GM12878 (cell line): ENCODE data around the gene RASL10A. TPM values are rescaled to one million over a fixed set of nuclear protein-coding genes. Genes with fewer than 3 reads are reported as not detected.
A peak's percentile ranks its signal among the peaks of the same experiment; 100 is the strongest.

ENCODE experiments used
- ATAC-seq: fragments of 200-7000 bp; cut with Tn5 transposase; 3 replicates; pipeline ENCODE4 v1.9.1; 2020; ENCODE audit warnings: mild to moderate bottlenecking, moderate library complexity
- BruUV-seq: library from RNA; stranded (reverse); fragments of 400-500 nt; replicated peaks from 2 replicates; lab custom pipeline; 2021; lab: Mats Ljungman, UMichigan
- CTCF ChIA-PET: fragments of 300-600 bp; sonication (Branson Sonifier 250); formaldehyde crosslinking; extraction: SDS; loops from one replicate; lab custom pipeline; 2021; ENCODE audit warnings: inconsistent platforms; lab: Yijun Ruan, JAX
- POLR2A ChIA-PET: fragments of 350-600 bp; formaldehyde crosslinking; extraction: SDS; loops from one replicate; lab custom pipeline; 2021; ENCODE audit warnings: inconsistent platforms; lab: Charles Lee
- RAD21 ChIA-PET: fragments of 300-600 bp; sonication (Branson Sonifier 250); formaldehyde crosslinking; loops from one replicate; lab custom pipeline; 2023; ENCODE audit warnings: antibody characterized with exemption; ENCODE audit not compliant: unreplicated experiment; lab: Charles Lee
- SMC1A ChIA-PET: fragments of 300-600 bp; sonication (Branson Sonifier 250); formaldehyde crosslinking; loops from one replicate; lab custom pipeline; 2023; ENCODE audit not compliant: unreplicated experiment, uncharacterized antibody; lab: Charles Lee
- DNase-seq: peaks from one replicate; pipeline ENCODE4 v3.0.0-alpha.2; 2011; ENCODE audit warnings: low read depth, low spot score
- FAIRE-seq: peaks from 3 replicates; lab custom pipeline; 2011; peaks lifted over from hg19 to GRCh38; lab: Jason Lieb, UNC
- H2AFZ ChIP-seq: 2 replicates; pipeline ENCODE4 v1.6.0; 2011; ENCODE audit warnings: low read depth, low read length, control low read depth; ENCODE audit not compliant: control insufficient read depth
- H3K27ac ChIP-seq: 2 replicates; pipeline ENCODE4 v1.5.1; 2011; ENCODE audit warnings: control low read depth; ENCODE audit not compliant: control insufficient read depth, insufficient read depth
- H3K27me3 ChIP-seq, 2 experiments: replicated peaks in 1 of 2; 2 replicates each; pipeline versions ENCODE4 v1.6.0 to v1.6.1; 2011; ENCODE audit warnings: low read length in 1 of 2; ENCODE audit not compliant: control insufficient read depth in 2 of 2, insufficient read depth in 2 of 2
- H3K36me3 ChIP-seq, 2 experiments: 2 replicates each; pipeline ENCODE4 v1.5.1; 2011; ENCODE audit warnings: low read length in 1 of 2; ENCODE audit not compliant: control insufficient read depth in 2 of 2, insufficient read depth in 2 of 2
- H3K4me1 ChIP-seq: 2 replicates; pipeline ENCODE4 v1.6.1; 2011; ENCODE audit warnings: mild to moderate bottlenecking, low read length, moderate library complexity, mixed read lengths; ENCODE audit not compliant: control insufficient read depth, insufficient read depth
- H3K4me2 ChIP-seq: 2 replicates; pipeline ENCODE4 v1.6.0; 2011; ENCODE audit warnings: control low read depth; ENCODE audit not compliant: control insufficient read depth, insufficient read depth
- H3K4me3 ChIP-seq: fragments of 200-600 bp; sonication (generic); 2 replicates; pipeline ENCODE4 v1.5.1; 2016
- H3K79me2 ChIP-seq: 2 replicates; pipeline ENCODE4 v1.6.0; 2011; ENCODE audit warnings: low read length; ENCODE audit not compliant: control insufficient read depth, insufficient read depth
- H3K9ac ChIP-seq: 2 replicates; pipeline ENCODE4 v1.8.0; 2011; ENCODE audit warnings: low read length, control low read depth, mixed read lengths; ENCODE audit not compliant: control insufficient read depth, insufficient read depth
- H3K9me3 ChIP-seq: replicated peaks from 3 replicates; pipeline ENCODE4 v1.5.1; 2011; ENCODE audit warnings: mild to moderate bottlenecking, low read length; ENCODE audit not compliant: control insufficient read depth, insufficient read depth
- H4K20me1 ChIP-seq: 2 replicates; pipeline ENCODE4 v1.6.0; 2011; ENCODE audit not compliant: control insufficient read depth, insufficient read depth
- CBX5 ChIP-seq: sonication (generic); IDR thresholded peaks from 2 replicates; pipeline ENCODE4 v1.6.1; 2016; ENCODE audit warnings: low read depth, moderate library complexity, mild to moderate bottlenecking, inconsistent platforms
- GABPA ChIP-seq: IDR thresholded peaks from 2 replicates; pipeline ENCODE4 v1.6.1; 2014; ENCODE audit warnings: antibody characterized with exemption, low read depth, mild to moderate bottlenecking, inconsistent platforms
- KLF5 ChIP-seq: fragments of 450-650 bp; IDR thresholded peaks from 2 replicates; pipeline ENCODE4 v1.6.1; 2014; ENCODE audit warnings: mild to moderate bottlenecking; ENCODE audit not compliant: partially characterized antibody
- MEF2B ChIP-seq: fragments of 450-650 bp; IDR thresholded peaks from 2 replicates; pipeline ENCODE4 v1.6.1; 2018; ENCODE audit warnings: mild to moderate bottlenecking, moderate library complexity; ENCODE audit not compliant: partially characterized antibody, poor library complexity, severe bottlenecking
- SMAD1 ChIP-seq: fragments of 450-650 bp; IDR thresholded peaks from 2 replicates; pipeline ENCODE4 v1.6.1; 2018; ENCODE audit warnings: mild to moderate bottlenecking, low read depth; ENCODE audit not compliant: partially characterized antibody
- SMARCA5 ChIP-seq: fragments of 450-650 bp; IDR thresholded peaks from 2 replicates; pipeline ENCODE4 v1.6.1; 2017; ENCODE audit warnings: mild to moderate bottlenecking
- ZBTB40 ChIP-seq: fragments of 450-650 bp; IDR thresholded peaks from 2 replicates; pipeline ENCODE4 v1.6.1; 2016; ENCODE audit warnings: mild to moderate bottlenecking, moderate library complexity, borderline replicate concordance
- ZSCAN29 ChIP-seq: fragments of 450-650 bp; IDR thresholded peaks from 2 replicates; pipeline ENCODE4 v1.6.1; 2017; ENCODE audit warnings: mild to moderate bottlenecking, moderate library complexity
- WGBS: methylation state at CpG from one replicate; pipeline ENCODE4 v1.1.6; 2016; ENCODE audit warnings: low lambda C conversion rate; ENCODE audit not compliant: insufficient replicate concordance, insufficient coverage; ENCODE audit errors: missing lambda C conversion rate; 5-methylcytosine and 5-hydroxymethylcytosine counted together
- in situ Hi-C: fragments of 300-500 bp; cut with MboI; formaldehyde crosslinking; loops from 9 replicates; pipeline ENCODE4 v1.14.3; 2018; ENCODE audit warnings: mixed read lengths
- intact Hi-C: fragments of 100-400 bp; cut with micrococcal nuclease; formaldehyde crosslinking; loops from one replicate; pipeline ENCODE4 v1.14.2; 2022; ENCODE audit not compliant: unreplicated experiment
- polyA plus RNA-seq, 11 experiments: library from polyadenylated mRNA; depleted of rRNA in 4 of 11; unstranded in 6 of 11; stranded (reverse) in 5 of 11; fragments of >200 nt; fragmentation: Nextera tagmentation in 4 of 11; fragmentation: Illumina TruSeq in 1 of 11; extraction: Ambion mirVana in 4 of 11; extraction: Trizol in 1 of 11; gene quantifications; 1 replicate in 1 of 11; 2 replicates in 10 of 11; pipeline versions ENCODE4 v1.2.1 to v1.2.3, GENCODE V29; 2011 to 2016; ENCODE audit warnings: inconsistent platforms in 2 of 11, missing spikeins in 2 of 11, low read depth in 1 of 11
- total RNA-seq, 4 experiments: library from RNA; depleted of rRNA in 3 of 4; stranded (reverse); fragments of >200 nt in 3 of 4; fragmentation: Illumina TruSeq in 1 of 4; extraction: Trizol in 1 of 4; gene quantifications; 2 replicates each; pipeline versions ENCODE4 v1.2.1 to v1.2.3, GENCODE V29; 2013 to 2021

The RASL10A gene
- total and polyA plus RNA-seq, 10 of the 15 experiments (the other 5 are each of a cell fraction or from before 2014, with no cell fraction given), result 0.12 to 0.46 (median 0.21) TPM; not detected in 6

- RAD21 ChIA-PET, result interaction anchor here (1.2 kb wide), 1 partner anchor 60 kb away, joined by 3 read pairs; no protein-coding TSS in a partner anchor
- Histone ChIP-seq H3K4me1 (no peaks in the 10 kb centered on the region; the same call in 1 of the 2 replicates), H3K27me3 (no peaks in the 10 kb centered on the region), H2AFZ (peak overlapping the region; percentile 100), H3K4me2 (peak overlapping the region; percentile 88), H3K27ac (peak overlapping the region; percentile 100), H3K9me3 (no peaks in the 10 kb centered on the region), H3K4me3 (peak overlapping the region; percentile 96), H3K9ac (peak overlapping the region; percentile 99), H3K79me2 (peaks cover 62% of the 10 kb centered on the region), H4K20me1 (peaks cover 13% of the 10 kb centered on the region), H3K36me3 (peaks cover 9 to 16% of the 10 kb centered on the region in 2 experiments)
- no TSS peak for BruUV-seq
- ATAC-seq (peak; percentile 15), FAIRE-seq (no peak), DNase-seq (no peak)
- in situ Hi-C loops, result no loop called here
- CTCF ChIA-PET, result interaction anchor here (0.6 to 0.8 kb wide), 2 partner anchors 36 to 113 kb away, joined by 3 read pairs; no protein-coding TSS in a partner anchor
- POLR2A ChIA-PET, result interaction anchor here (1.0 to 1.1 kb wide), 2 partner anchors 57 to 64 kb away, joined by 3 to 4 read pairs; no protein-coding TSS in a partner anchor
- intact Hi-C loops, result no loop called here
- 19% methylated on average over 13 of the region's 13 CpGs for WGBS
- no peak for TF ChIP-seq GABPA
- TF ChIP-seq KLF5, result no peak
- peak; percentile 37 for TF ChIP-seq MEF2B
- TF ChIP-seq ZSCAN29, result no peak
- no peak for TF ChIP-seq CBX5
- no peak for TF ChIP-seq SMAD1
- TF ChIP-seq ZBTB40, result no peak
- no peak for TF ChIP-seq SMARCA5
- SMC1A ChIA-PET, result interaction anchor here (0.5 to 1.7 kb wide), 5 partner anchors 10 to 133 kb away, joined by 3 to 7 read pairs (median 4); no protein-coding TSS in a partner anchor
Observed at GRCh38 chr22:29266564-29267461, 48.7 kb downstream of the RASL10A start.
